H7 (cell line): ENCODE results near the gene KPNA1. TPM values are rescaled to one million over a fixed set of nuclear protein-coding genes. Genes with fewer than 3 reads are reported as not detected.
"Not testable (repeated sequence)": the region's sequence is repeated elsewhere in the genome, so short reads cannot be mapped to it uniquely, and the experiment has no call there.

Experiments used
- DNase-seq: peaks from one replicate; pipeline ENCODE4 v3.0.0; 2012
- H3K27me3 ChIP-seq: 2 replicates; pipeline ENCODE4 v1.6.0; 2011; ENCODE audit warnings: mild to moderate bottlenecking, low read length; ENCODE audit not compliant: control insufficient read depth, insufficient read depth
- H3K36me3 ChIP-seq: replicated peaks from 2 replicates; pipeline ENCODE4 v1.5.1; 2011; ENCODE audit warnings: low read length; ENCODE audit not compliant: control insufficient read depth, insufficient read depth
- H3K4me3 ChIP-seq: 2 replicates; pipeline ENCODE4 v1.5.1; 2011; ENCODE audit warnings: low read depth, mild to moderate bottlenecking, control low read depth, low read length, moderate library complexity; ENCODE audit not compliant: insufficient read depth
- total RNA-seq: library from RNA; depleted of rRNA; stranded (reverse); fragments of >200 nt; shearing (Covaris generic); gene quantifications from 2 replicates; pipeline ENCODE4 v1.2.3, GENCODE V29; 2014

Gene KPNA1
- total RNA-seq, 1 experiment from 2014 or later, result 20.4 TPM

GRCh38 chr3:122510878-122511535 lies 3.7 kb downstream of the KPNA1 start:
- DNase-seq, result no peak

GRCh38 chr3:122508944-122509343 lies 5.8 kb downstream of the KPNA1 start:
- not testable (repeated sequence) for H3K4me3 ChIP-seq, DNase-seq, H3K36me3 ChIP-seq, H3K27me3 ChIP-seq

More at GRCh38 chr3:122510878-122511535, 3.7 kb downstream of the KPNA1 start:
- Histone ChIP-seq H3K4me3 (no peak overlapping the region), H3K36me3 (no peaks in the 10 kb centered on the region), H3K27me3 (no peaks in the 10 kb centered on the region)

- Histone ChIP-seq H3K27me3 (no peaks in the 10 kb centered on the region), H3K36me3 (no peaks in the 10 kb centered on the region), H3K4me3 (no peak overlapping the region)
- DNase-seq, result no peak
Measured at GRCh38 chr3:122508135-122508914, 6.4 kb downstream of the KPNA1 start.

GRCh38 chr3:122506450-122506849 lies 8.3 kb downstream of the KPNA1 start:
- Histone ChIP-seq H3K36me3 (no peaks in the 10 kb centered on the region), H3K4me3 (no peak overlapping the region), H3K27me3 (no peaks in the 10 kb centered on the region)
- DNase-seq, result no peak

- Histone ChIP-seq H3K27me3 (no peaks in the 10 kb centered on the region), H3K4me3 (no peak overlapping the region), H3K36me3 (no peaks in the 10 kb centered on the region)
- no peak for DNase-seq
Measured at GRCh38 chr3:122505676-122506075, 9.1 kb downstream of the KPNA1 start.

- no peak overlapping the region for H3K4me3 ChIP-seq
- H3K36me3 ChIP-seq, result no peaks in the 10 kb centered on the region
- H3K27me3 ChIP-seq, result no peaks in the 10 kb centered on the region
- no peak for DNase-seq
Measured at GRCh38 chr3:122502941-122503340, 11.8 kb downstream of the KPNA1 start.

GRCh38 chr3:122502139-122502538 lies 12.6 kb downstream of the KPNA1 start:
- Histone ChIP-seq H3K4me3 (no peak overlapping the region), H3K27me3 (no peaks in the 10 kb centered on the region), H3K36me3 (no peaks in the 10 kb centered on the region)
- DNase-seq, result no peak

- not testable (repeated sequence) for DNase-seq
Measured at GRCh38 chr3:122500964-122501363, 13.8 kb downstream of the KPNA1 start.

GRCh38 chr3:122498152-122498551 lies 16.6 kb downstream of the KPNA1 start:
- H3K27me3 ChIP-seq, result no peaks in the 10 kb centered on the region
- no peak overlapping the region for H3K4me3 ChIP-seq
- no peaks in the 10 kb centered on the region; the same call in 1 of the 2 replicates for H3K36me3 ChIP-seq
- no peak for DNase-seq

More at GRCh38 chr3:122500964-122501363, 13.8 kb downstream of the KPNA1 start:
- not testable (repeated sequence) for H3K27me3 ChIP-seq, H3K4me3 ChIP-seq, H3K36me3 ChIP-seq

GRCh38 chr3:122497425-122497824 lies 17.3 kb downstream of the KPNA1 start:
- H3K4me3 ChIP-seq, result no peak overlapping the region
- H3K27me3 ChIP-seq, result no peaks in the 10 kb centered on the region
- no peaks in the 10 kb centered on the region; the same call in 1 of the 2 replicates for H3K36me3 ChIP-seq
- no peak for DNase-seq

GRCh38 chr3:122496508-122496907 lies 18.2 kb downstream of the KPNA1 start:
- Histone ChIP-seq H3K27me3 (no peaks in the 10 kb centered on the region), H3K36me3 (no peaks in the 10 kb centered on the region; the same call in 1 of the 2 replicates), H3K4me3 (no peak overlapping the region)
- no peak for DNase-seq

GRCh38 chr3:122493296-122493695 lies 21.4 kb downstream of the KPNA1 start:
- H3K27me3 ChIP-seq, result no peaks in the 10 kb centered on the region
- H3K4me3 ChIP-seq, result no peak overlapping the region
- DNase-seq, result no peak
- no peaks in the 10 kb centered on the region; the same call in 1 of the 2 replicates for H3K36me3 ChIP-seq

GRCh38 chr3:122488262-122488973 lies 26.3 kb downstream of the KPNA1 start:
- Histone ChIP-seq H3K36me3 (no peaks in the 10 kb centered on the region; the same call in 1 of the 2 replicates), H3K4me3 (no peak overlapping the region), H3K27me3 (no peaks in the 10 kb centered on the region)

GRCh38 chr3:122484985-122485384 lies 29.8 kb downstream of the KPNA1 start:
- H3K4me3 ChIP-seq, result no peak overlapping the region
- H3K27me3 ChIP-seq, result no peaks in the 10 kb centered on the region
- DNase-seq, result no peak
- H3K36me3 ChIP-seq, result no peaks in the 10 kb centered on the region

More at GRCh38 chr3:122488262-122488973, 26.3 kb downstream of the KPNA1 start:
- DNase-seq, result no peak
